Ovary (tissue), 3 donors: ENCODE data around the gene FGF2.

Experiments used
- EP300 ChIP-seq: sonication (generic); formaldehyde crosslinking; IDR thresholded peaks from one replicate; pipeline ENCODE4 v1.6.1; 2017; ENCODE audit warnings: antibody characterized with exemption
- POLR2A ChIP-seq: fragments of 450-650 bp; IDR thresholded peaks from one replicate; pipeline ENCODE4 v1.6.1; 2017; ENCODE audit warnings: antibody characterized with exemption, mild to moderate bottlenecking, moderate library complexity
- TF ChIP-seq, protein P1 (sequence below), 3 donors: fragments of 450-650 bp in 2 of 3; fragments of 200-600 bp in 1 of 3; IDR thresholded peaks; one replicate each; pipeline versions ENCODE4 v1.5.1 to v1.8.0; 2016 to 2022; ENCODE audit warnings: antibody characterized with exemption in 3 of 3, mild to moderate bottlenecking in 1 of 3
- donor health status: DM: no; HTN: no; CAD: no.

DNA sequence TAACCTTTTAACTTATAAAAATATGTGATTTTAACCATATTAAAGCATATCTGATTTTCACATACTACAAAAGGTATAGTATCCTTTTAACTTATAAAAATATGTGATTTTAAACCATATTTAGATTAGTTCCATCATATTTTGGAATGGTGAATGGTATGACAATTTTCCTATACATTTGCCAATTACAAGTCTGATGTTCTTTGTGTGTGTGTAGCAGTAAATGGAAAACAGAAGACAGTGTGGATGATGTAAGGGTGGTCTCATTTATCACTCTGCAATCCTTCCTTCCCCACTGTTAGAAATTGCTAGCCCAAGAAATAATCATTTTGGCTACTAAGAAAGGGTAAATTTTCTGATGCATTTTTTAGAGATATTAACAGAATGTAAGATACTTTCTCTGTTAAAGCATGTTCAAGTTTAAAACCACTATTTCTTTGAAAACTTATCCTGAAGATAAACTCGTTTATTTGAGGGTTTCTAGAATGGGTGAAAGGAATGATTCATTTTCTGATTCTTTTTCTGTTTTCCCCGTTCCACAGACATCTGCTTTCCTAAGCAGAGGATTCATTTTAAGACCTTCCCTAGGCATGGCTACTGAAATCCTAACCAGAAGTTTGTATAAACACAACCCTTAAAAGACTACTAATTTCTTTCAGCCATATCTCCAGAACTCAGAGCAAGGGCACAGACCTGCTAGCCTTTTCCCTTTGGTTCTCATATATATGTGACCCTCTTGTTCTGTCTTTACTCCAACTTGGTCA is 74.8 kb downstream of the FGF2 start:
- TF ChIP-seq, protein P1, sequence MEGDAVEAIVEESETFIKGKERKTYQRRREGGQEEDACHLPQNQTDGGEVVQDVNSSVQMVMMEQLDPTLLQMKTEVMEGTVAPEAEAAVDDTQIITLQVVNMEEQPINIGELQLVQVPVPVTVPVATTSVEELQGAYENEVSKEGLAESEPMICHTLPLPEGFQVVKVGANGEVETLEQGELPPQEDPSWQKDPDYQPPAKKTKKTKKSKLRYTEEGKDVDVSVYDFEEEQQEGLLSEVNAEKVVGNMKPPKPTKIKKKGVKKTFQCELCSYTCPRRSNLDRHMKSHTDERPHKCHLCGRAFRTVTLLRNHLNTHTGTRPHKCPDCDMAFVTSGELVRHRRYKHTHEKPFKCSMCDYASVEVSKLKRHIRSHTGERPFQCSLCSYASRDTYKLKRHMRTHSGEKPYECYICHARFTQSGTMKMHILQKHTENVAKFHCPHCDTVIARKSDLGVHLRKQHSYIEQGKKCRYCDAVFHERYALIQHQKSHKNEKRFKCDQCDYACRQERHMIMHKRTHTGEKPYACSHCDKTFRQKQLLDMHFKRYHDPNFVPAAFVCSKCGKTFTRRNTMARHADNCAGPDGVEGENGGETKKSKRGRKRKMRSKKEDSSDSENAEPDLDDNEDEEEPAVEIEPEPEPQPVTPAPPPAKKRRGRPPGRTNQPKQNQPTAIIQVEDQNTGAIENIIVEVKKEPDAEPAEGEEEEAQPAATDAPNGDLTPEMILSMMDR (IDR thresholded peaks at IDR 0.05) = no peak
- no peak for TF ChIP-seq POLR2A
- no peak for TF ChIP-seq EP300
